ENCODE measurements around the gene GNB1L. TPM values are rescaled to one million over a fixed set of nuclear protein-coding genes. Genes with fewer than 3 reads are reported as not detected.

Gene GNB1L
- total and polyA plus RNA-seq, 9 of the 15 experiments (the other 6 are each of a cell fraction or from before 2014, with no cell fraction given) = 0.56 to 50.5 (median 10.2) TPM

- TF ChIP-seq RREB1 (CRISPR knock-in tag; IDR thresholded peaks at IDR 0.05) (0 out of 2 replicates have a peak, but pooled peaks have one; percentile 42), RBBP5 (IDR thresholded peaks at IDR 0.05; ENCODE audit: borderline replicate concordance, insufficient read depth, low read length, poor library complexity, severe bottlenecking) (no peak), ARID2 (IDR thresholded peaks at IDR 0.05) (no peak; the same call in 1 of the 2 replicates), POLR2AphosphoS5 (IDR thresholded peaks at IDR 0.05; ENCODE audit: control insufficient read depth, insufficient read depth, low read depth, low read length) (no peak), ZNF584 (CRISPR knock-in tag; IDR thresholded peaks at IDR 0.05; ENCODE audit: low read depth) (no peak), SREBF1 (IDR thresholded peaks at IDR 0.05; ENCODE audit: borderline replicate concordance, low read depth, low read length) (no peak), ETV6 (IDR thresholded peaks at IDR 0.05; ENCODE audit: borderline replicate concordance in 1 of 2, low read depth in 2 of 2, low read length in 1 of 2) (no peak), ETV6 (CRISPR knock-in tag; IDR thresholded peaks at IDR 0.05; ENCODE audit: borderline replicate concordance) (no peak), L3MBTL2 (IDR thresholded peaks at IDR 0.05) (no peak), NUFIP1 (IDR thresholded peaks at IDR 0.05; ENCODE audit: partially characterized antibody) (no peak), NCOA1 (IDR thresholded peaks at IDR 0.05; ENCODE audit: low read depth) (no peak), SMARCA4 (IDR thresholded peaks at IDR 0.05) (no peak), ZNF561 (CRISPR knock-in tag; conservative IDR thresholded peaks at IDR 0.05) (no peak), GATAD2B (IDR thresholded peaks at IDR 0.05; ENCODE audit: borderline replicate concordance) (no peak), CBFA2T3 (IDR thresholded peaks at IDR 0.05) (no peak; the same call in 1 of the 2 replicates), ZNF133 (CRISPR knock-in tag; IDR thresholded peaks at IDR 0.05) (0 out of 2 replicates have a peak, but pooled peaks have one; percentile 10), TRIM24 (IDR thresholded peaks at IDR 0.05) (0 out of 4 replicates have a peak, but pooled peaks of 1 of the 2 experiments have one; percentile 5), RFX5 (IDR thresholded peaks at IDR 0.05; ENCODE audit: low read depth, low read length) (no peak), MEF2D (tag; conservative IDR thresholded peaks at IDR 0.05; ENCODE audit: low read depth) (no peak), DPF2 (IDR thresholded peaks at IDR 0.05) (no peak), SNRNP70 (optimal IDR thresholded peaks at IDR 0.05; ENCODE audit: low read depth, low read length) (no peak)
- TF ChIP-seq, protein P1, sequence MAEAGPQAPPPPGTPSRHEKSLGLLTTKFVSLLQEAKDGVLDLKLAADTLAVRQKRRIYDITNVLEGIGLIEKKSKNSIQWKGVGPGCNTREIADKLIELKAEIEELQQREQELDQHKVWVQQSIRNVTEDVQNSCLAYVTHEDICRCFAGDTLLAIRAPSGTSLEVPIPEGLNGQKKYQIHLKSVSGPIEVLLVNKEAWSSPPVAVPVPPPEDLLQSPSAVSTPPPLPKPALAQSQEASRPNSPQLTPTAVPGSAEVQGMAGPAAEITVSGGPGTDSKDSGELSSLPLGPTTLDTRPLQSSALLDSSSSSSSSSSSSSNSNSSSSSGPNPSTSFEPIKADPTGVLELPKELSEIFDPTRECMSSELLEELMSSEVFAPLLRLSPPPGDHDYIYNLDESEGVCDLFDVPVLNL (CRISPR knock-in tag; IDR thresholded peaks at IDR 0.05; ENCODE audit: low read depth) = no peak
- TF ChIP-seq, protein P2, sequence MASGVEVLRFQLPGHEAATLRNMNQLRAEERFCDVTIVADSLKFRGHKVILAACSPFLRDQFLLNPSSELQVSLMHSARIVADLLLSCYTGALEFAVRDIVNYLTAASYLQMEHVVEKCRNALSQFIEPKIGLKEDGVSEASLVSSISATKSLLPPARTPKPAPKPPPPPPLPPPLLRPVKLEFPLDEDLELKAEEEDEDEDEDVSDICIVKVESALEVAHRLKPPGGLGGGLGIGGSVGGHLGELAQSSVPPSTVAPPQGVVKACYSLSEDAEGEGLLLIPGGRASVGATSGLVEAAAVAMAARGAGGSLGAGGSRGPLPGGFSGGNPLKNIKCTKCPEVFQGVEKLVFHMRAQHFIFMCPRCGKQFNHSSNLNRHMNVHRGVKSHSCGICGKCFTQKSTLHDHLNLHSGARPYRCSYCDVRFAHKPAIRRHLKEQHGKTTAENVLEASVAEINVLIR (CRISPR knock-in tag; IDR thresholded peaks at IDR 0.05) = no peak
These were observed 60.9 kb downstream of the GNB1L start (continued) for GRCh38 chr22:19793661-19794310.
